WTC11 (cell line): Measurements from ENCODE around the gene SLX4. TPM values are rescaled to one million over a fixed set of nuclear protein-coding genes. Genes with fewer than 3 reads are reported as not detected.

Source experiments
- ATAC-seq: fragments of 200-7000 bp; cut with Tn5 transposase; 2 replicates; pipeline ENCODE4 v1.10.0; 2021; ENCODE audit warnings: mild to moderate bottlenecking, moderate library complexity
- CTCF ChIA-PET: fragments of 300-600 bp; sonication (Branson Sonifier 250); formaldehyde crosslinking; loops from one replicate; lab custom pipeline; 2021; ENCODE audit warnings: antibody characterized with exemption; lab: Charles Lee
- POLR2A ChIA-PET: fragments of 350-600 bp; sonication (Branson Sonifier 250); formaldehyde crosslinking; loops from one replicate; lab custom pipeline; 2021; ENCODE audit warnings: antibody characterized with exemption; lab: Charles Lee
- DNase-seq: peaks from one replicate; pipeline ENCODE4 v3.0.0; 2021; ENCODE audit warnings: low spot score
- H3K27ac Mint-ChIP-seq: 2 replicates; pipeline ENCODE4 v1.8.0; 2021; ENCODE audit warnings: mixed read lengths
- H3K27me3 Mint-ChIP-seq: 2 replicates; pipeline ENCODE4 v1.8.0; 2021; ENCODE audit warnings: low read depth, mild to moderate bottlenecking, moderate library complexity, mixed read lengths
- H3K36me3 Mint-ChIP-seq: 2 replicates; pipeline ENCODE4 v1.8.0; 2021; ENCODE audit warnings: mixed read lengths
- H3K4me1 Mint-ChIP-seq: 2 replicates; pipeline ENCODE4 v1.8.0; 2022; ENCODE audit warnings: mixed read lengths
- H3K4me3 Mint-ChIP-seq: 2 replicates; pipeline ENCODE4 v1.8.0; 2021; ENCODE audit warnings: mild to moderate bottlenecking, moderate library complexity, mixed read lengths
- H3K9me3 Mint-ChIP-seq: 2 replicates; pipeline ENCODE4 v1.8.0; 2021; ENCODE audit warnings: mixed read lengths
- AR ChIP-seq: fragments of 250-450 bp; sonication (Bioruptor Pico); IDR thresholded peaks from 2 replicates; pipeline ENCODE4 v1.9.0; 2021; ENCODE audit warnings: mild to moderate bottlenecking
- ATF6 ChIP-seq: sonication (generic); formaldehyde crosslinking; IDR thresholded peaks from 2 replicates; pipeline ENCODE4 v1.8.1; 2023; ENCODE audit warnings: mild to moderate bottlenecking, missing genetic modification reagents
- FOXK1 ChIP-seq: sonication (generic); formaldehyde crosslinking; IDR thresholded peaks from 2 replicates; pipeline ENCODE4 v1.8.0; 2022; ENCODE audit warnings: mild to moderate bottlenecking, moderate library complexity, missing genetic modification reagents
- GABPB1 ChIP-seq: sonication (generic); formaldehyde crosslinking; IDR thresholded peaks from 2 replicates; pipeline ENCODE4 v1.8.1; 2023; ENCODE audit warnings: mild to moderate bottlenecking, missing genetic modification reagents
- IRF2 ChIP-seq: sonication (generic); formaldehyde crosslinking; IDR thresholded peaks from 2 replicates; pipeline ENCODE4 v1.8.0; 2022; ENCODE audit warnings: low read depth, missing genetic modification reagents, borderline replicate concordance
- JUN ChIP-seq: sonication (generic); formaldehyde crosslinking; IDR thresholded peaks from 2 replicates; pipeline ENCODE4 v1.8.0; 2023; ENCODE audit warnings: mild to moderate bottlenecking, missing genetic modification reagents
- MYBL2 ChIP-seq: sonication (generic); formaldehyde crosslinking; IDR thresholded peaks from 2 replicates; pipeline ENCODE4 v1.8.1; 2023; ENCODE audit warnings: mild to moderate bottlenecking, moderate library complexity, missing genetic modification reagents
- NFATC4 ChIP-seq: fragments of 250-450 bp; sonication (Bioruptor Pico); IDR thresholded peaks from 2 replicates; pipeline ENCODE4 v1.9.0; 2021; ENCODE audit warnings: mild to moderate bottlenecking
- PRDM15 ChIP-seq: sonication (generic); formaldehyde crosslinking; IDR thresholded peaks from 2 replicates; pipeline ENCODE4 v1.8.0; 2022; ENCODE audit warnings: missing genetic modification reagents
- SMAD3 ChIP-seq: sonication (generic); formaldehyde crosslinking; IDR thresholded peaks from 2 replicates; pipeline ENCODE4 v1.8.0; 2022; ENCODE audit warnings: missing genetic modification reagents, mild to moderate bottlenecking, borderline replicate concordance
- TP53 ChIP-seq: sonication (generic); formaldehyde crosslinking; IDR thresholded peaks from 2 replicates; pipeline ENCODE4 v1.8.1; 2023; ENCODE audit warnings: mild to moderate bottlenecking, missing genetic modification reagents
- ZNF263 ChIP-seq: sonication (generic); formaldehyde crosslinking; IDR thresholded peaks from 2 replicates; pipeline ENCODE4 v1.8.1; 2022; ENCODE audit warnings: low read depth, mild to moderate bottlenecking, moderate library complexity, missing genetic modification reagents
- ZNF425 ChIP-seq: fragments of 250-450 bp; sonication (Bioruptor Pico); conservative IDR thresholded peaks from 2 replicates; pipeline ENCODE4 v1.9.0; 2021; ENCODE audit warnings: mild to moderate bottlenecking
- ZSCAN18 ChIP-seq: fragments of 250-450 bp; sonication (Bioruptor Pico); IDR thresholded peaks from 2 replicates; pipeline ENCODE4 v2.1.2; 2022; ENCODE audit warnings: mild to moderate bottlenecking, moderate library complexity
- total RNA-seq: library from RNA; stranded (reverse); gene quantifications from 3 replicates; pipeline ENCODE4 v1.2.3, GENCODE V29; 2021

Gene SLX4
- total RNA-seq, 1 experiment from 2014 or later: 16.7 TPM

- H3K27ac Mint-ChIP-seq: no peak overlapping the region
Observed at GRCh38 chr16:3570420-3571062, 40.9 kb downstream of the SLX4 start.

GRCh38 chr16:3569851-3570250, 41.6 kb downstream of the SLX4 start:
- H3K27ac Mint-ChIP-seq: no peak overlapping the region
- TF ChIP-seq ZSCAN18 (CRISPR knock-in tag) (no peak), GABPB1 (CRISPR knock-in tag) (no peak), TP53 (CRISPR knock-in tag) (no peak), JUN (CRISPR knock-in tag) (no peak), NFATC4 (CRISPR knock-in tag) (no peak), AR (CRISPR knock-in tag) (no peak), MYBL2 (CRISPR knock-in tag) (no peak), ZNF263 (CRISPR knock-in tag) (no peak), FOXK1 (CRISPR knock-in tag) (no peak), ATF6 (CRISPR knock-in tag) (no peak), PRDM15 (CRISPR knock-in tag) (no peak)
- TF ChIP-seq, all 79 proteins: peak for 0
- ATAC-seq (no peak), DNase-seq (no peak)
- Mint-ChIP-seq H3K27me3 (no peaks in the 10 kb centered on the region), H3K36me3 (peaks cover 5% of the 10 kb centered on the region; the same call in 1 of the 2 replicates), H3K4me1 (peaks cover 3% of the 10 kb centered on the region), H3K4me3 (no peak overlapping the region), H3K9me3 (peaks cover 19% of the 10 kb centered on the region)
- ChIA-PET CTCF (no interaction called here), POLR2A (no interaction called here)

More at GRCh38 chr16:3570420-3571062, 40.9 kb downstream of the SLX4 start:
- POLR2A ChIA-PET: no interaction called here
- Mint-ChIP-seq H3K9me3 (peaks cover 19% of the 10 kb centered on the region), H3K4me1 (peaks cover 3% of the 10 kb centered on the region), H3K4me3 (no peak overlapping the region), H3K36me3 (peaks cover 5% of the 10 kb centered on the region; the same call in 1 of the 2 replicates), H3K27me3 (no peaks in the 10 kb centered on the region)
- ATAC-seq (no peak), DNase-seq (no peak)
- CTCF ChIA-PET: no interaction called here
- no peak for TF ChIP-seq ZNF425 (CRISPR knock-in tag)
- TF ChIP-seq IRF2 (CRISPR knock-in tag): no peak
- TF ChIP-seq SMAD3 (CRISPR knock-in tag): no peak
